GM19463 (cell line): ENCODE data around the gene DSC2.
A peak's percentile ranks its signal among the peaks of the same experiment; 100 is the strongest.

Experiments used
- ATAC-seq: cut with Tn5 transposase; IDR thresholded peaks from one replicate; pipeline ENCODE4 v1.9.1; 2021; ENCODE audit warnings: mild to moderate bottlenecking, moderate library complexity; ENCODE audit not compliant: unreplicated experiment

Gene DSC2

DNA sequence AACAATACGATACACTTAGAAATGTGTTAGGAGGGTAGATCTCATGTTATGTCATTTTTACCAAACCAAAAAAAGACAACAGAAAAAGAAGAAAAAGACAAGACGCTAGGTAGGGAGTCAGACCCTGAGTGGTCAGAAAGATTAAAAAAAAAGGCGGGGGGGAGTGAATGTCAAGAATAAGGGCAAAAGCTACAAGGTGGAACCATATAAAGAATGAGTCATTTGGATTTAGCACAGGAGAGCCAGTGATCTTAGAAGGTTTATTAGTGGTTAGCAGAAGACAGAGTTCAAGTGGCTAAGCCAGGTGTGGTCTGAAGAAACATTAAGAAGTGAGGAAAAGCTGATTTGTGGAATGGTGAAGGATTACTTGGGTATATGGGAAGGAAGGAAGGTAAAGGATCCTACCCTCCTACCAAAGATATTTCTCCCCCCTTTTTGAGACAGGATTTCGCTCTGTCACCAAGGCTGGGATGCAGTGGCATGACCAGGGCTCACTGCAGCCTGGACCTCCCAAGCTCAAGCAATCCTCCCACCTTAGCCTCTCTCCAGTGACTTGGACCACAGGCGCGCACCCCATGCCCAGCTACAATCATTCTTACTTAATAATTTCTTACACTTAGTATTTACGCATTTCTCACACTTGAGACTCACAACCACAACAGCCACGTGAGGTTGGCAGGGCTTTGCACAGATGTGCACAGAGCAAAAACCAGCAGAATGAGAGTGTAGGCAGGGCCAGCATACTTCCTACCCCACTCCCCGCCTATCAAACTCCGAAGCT is 2.6 kb downstream of the DSC2 start:
- no peak for ATAC-seq

DNA sequence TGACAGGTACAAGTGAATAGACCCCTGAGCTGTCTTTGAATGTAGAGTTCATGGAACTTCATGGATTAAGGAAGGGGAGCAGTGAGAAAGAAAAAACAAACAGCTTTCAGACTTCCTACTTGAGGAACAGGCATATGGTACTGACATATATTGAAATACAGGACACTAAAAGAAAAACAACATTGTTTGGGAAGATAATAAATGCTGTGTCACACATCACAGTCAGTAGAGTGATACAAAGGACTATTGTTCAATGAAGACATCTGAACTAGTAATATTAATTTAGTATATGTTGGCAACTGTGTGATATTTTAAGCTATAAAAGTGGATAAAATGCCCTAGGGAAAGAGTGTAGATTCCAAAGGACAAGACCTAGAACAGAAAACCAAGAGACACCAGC is 3.3 kb downstream of the DSC2 start:
- ATAC-seq: no peak

DNA sequence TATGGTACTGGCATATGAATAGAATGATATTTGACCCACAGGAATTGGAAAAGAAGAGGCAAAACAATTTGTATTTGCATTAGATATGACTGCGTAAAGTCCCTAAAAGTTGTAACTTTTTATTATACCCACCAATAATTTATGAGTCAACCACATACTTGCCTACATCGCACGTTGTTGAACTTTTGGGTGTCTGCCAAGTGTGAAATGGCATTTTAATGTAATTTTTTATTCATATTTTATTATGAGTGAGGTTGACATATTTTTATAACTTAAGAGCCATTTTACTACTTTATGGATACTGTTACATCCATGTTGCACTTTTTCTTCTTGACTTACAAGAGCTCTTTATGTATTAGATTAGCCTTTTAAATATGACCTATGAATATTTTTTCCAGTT is 4.6 kb downstream of the DSC2 start:
- ATAC-seq: no peak

DNA sequence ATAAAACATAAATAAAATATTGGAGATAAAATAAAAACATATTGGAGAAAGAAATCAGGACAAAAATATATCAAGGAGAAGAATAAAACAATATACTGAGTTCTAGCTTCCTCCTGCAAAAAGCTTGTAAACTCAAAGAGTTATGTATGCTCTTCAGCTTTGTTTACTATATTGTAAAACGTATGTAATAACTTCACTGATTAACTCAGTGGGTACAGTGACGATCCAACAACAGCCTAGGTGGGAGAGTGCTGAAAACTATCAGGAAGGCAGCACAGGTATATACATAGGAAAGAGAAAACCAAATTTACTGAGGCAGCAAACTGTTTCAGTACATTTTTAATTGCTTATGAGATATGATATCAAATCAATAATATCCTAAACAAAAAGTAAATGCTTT is 8.3 kb downstream of the DSC2 start:
- no peak for ATAC-seq

DNA sequence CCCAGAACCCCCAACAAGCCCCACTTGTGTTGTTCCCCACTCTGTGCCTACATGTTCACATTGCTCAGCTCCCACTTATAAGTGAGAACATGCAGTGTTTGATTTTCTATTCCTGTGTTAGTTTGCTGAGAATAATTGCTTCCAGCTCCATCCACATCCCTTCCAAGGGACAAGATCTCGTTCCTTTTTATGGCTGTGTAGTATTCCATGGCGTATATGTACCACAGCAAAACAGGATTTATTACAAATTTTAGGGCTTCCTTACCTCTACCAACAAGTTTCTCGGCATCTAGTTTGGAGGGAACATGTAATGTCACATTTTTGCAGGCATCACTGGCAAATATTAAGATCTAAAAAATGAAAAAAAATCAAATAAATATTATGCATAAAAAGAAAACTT is 8.9 kb downstream of the DSC2 start:
- ATAC-seq: no peak

DNA sequence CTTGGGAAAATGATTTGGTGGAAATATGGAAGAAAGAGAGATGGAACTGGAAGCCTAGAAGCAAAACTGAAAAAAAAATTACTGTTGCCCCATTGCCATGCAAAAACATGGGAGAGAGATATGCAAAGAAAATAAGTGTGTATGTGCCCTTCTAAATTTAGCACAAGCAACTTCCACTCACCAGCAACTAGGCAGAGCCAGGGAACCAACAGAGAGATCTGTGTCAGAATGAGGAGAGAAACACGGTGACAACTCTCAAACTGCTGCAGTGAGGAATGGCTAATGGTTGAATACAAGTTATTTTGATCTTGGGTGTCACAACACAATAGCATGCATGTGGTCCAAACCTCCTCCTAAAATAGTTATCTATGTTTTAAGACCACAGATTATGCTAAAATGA is 10.9 kb downstream of the DSC2 start:
- ATAC-seq: no peak

DNA sequence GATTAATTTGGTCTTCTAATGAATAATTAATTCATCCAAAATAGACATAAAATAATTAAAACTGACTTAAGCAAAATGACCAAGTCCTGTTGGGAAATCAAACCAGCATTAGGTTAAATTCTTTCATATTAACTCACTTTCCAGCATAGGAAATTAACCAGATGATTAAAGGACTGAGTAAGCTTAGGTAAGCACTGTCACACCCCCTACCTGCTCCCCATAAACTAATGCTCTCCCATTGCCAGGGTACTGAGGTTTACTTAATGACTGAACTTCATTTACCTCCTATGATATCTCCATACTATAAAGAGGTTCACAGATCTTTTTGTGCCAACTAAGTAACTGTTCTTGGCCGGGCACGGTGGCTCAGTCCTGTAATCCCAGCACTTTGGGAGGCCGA is 13.7 kb downstream of the DSC2 start:
- ATAC-seq: no peak

DNA sequence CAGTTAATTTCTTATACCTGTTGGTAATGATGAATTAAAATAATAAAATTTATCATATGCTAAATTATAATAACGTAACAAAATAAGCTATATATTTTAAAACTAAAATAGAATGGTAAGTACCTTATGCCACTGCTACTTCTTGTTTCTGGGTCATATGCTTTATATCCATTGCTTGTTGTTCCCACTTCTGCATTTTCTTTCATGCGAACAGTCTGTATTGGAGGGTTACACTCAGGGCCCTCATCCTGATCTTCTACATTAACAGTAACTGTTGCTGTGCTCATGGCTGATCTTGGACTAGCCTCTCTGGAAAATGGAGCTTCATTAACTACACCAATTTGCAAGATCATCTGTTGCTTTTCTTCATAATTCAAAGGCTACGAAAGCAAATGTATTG is 22.2 kb downstream of the DSC2 start:
- ATAC-seq: no peak

DNA sequence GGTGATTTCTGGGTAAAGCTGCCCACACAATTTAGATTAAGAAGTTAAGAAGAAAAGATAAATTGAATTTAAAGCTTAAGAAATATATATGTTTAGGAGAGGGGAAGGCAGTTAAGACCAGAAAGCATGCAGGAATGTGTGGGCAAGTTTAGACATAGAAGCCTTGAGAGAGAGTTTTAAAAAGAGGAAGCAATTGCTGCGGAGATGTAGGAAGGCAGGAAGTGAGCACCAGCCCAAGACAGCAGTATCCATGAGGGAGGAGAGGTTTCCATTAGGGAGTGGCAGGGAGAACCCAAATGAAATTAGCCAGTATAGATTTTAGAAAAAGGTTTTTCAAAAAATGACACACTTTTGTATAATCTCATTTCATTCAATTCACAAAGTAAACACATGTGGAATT is 24.3 kb downstream of the DSC2 start:
- ATAC-seq: no peak

DNA sequence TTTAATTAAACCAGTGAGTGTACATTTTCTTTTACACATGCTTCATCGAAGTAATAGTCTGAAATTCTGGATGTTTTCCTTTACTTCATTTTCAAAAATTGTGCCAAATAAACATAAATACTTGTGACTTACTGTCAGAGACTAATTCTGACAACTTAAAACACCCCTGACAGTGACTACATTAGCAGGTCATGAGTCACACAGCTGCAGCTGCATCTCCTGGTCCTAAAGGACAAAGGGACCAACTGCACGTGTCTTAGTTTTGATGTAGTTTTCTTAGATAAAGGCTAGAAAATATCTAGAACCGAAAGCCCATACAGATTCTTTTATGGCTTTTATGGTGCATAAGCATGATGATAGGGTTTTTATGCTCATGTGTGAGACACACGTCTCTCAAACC is 30.0 kb downstream of the DSC2 start:
- ATAC-seq: no peak

DNA sequence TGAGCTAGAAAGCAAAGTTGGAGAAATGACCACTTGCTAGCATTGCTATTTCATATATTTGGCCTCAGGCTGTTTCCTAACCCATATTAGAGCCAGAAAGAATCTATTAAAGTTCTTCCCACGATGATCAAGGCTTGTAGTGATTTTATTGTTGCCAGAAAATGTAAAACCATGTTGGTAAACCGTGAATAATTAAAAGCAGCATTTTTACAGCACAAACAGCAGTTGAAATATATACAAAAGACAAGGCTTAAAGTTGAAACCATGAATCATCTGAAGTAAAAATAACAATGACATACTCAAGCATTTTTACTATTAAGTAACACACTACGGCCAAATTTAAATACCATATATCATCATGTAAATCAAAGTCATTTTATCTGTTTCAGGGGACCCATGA is 32.0 kb downstream of the DSC2 start:
- ATAC-seq: no peak

DNA sequence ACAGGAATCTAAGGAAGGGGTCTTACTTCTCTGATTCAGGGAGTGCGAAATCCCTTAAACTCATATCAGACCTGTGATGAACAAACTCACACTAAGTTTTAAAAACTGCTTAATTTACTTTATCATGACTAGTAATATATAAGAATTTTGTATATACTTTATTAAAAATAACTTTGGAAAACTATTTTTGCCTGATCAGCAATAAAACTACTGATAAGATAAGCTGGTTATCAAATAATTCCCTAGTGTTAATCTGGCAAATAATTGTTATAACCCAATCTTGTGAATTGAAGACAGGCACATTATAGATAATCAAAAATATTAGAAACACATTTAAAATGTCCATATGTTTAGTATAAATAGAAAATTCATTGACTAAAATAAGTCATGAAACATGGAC is 36.0 kb downstream of the DSC2 start:
- no peak for ATAC-seq

DNA sequence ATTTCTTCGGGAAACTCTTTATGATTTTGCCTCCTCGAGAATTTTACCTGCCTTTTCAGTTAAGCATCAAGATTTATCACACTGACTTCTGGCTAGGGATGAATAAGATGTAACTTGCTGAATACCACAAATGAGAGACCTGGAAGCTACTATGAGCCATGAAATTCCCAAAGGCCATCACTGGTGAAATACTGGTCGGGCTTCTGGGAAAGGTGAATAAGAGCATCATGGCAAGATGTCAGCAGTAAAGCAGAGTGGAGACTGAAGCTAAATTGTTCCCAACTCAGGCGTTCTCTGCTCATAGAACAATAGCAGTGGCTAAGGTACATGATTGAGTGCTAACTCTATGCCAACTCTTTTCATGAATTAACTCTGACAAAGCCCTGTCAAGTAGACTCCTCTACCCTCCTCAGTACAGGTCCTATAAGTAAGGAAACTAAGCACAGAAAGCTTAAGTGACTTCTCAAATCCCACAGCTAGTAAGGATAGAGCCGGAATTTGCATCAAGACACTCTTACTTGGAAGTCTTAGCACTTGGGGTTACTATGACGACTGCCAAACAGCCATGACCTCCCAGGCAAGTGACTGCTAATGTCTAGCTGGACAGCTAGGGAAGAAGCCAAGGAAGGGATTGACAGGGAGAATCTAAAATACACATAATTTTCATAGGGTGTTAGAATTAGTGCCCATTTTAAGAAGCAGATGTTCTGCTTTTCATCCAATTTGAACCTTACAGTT is 37.0 kb downstream of the DSC2 start:
- no peak for ATAC-seq

DNA sequence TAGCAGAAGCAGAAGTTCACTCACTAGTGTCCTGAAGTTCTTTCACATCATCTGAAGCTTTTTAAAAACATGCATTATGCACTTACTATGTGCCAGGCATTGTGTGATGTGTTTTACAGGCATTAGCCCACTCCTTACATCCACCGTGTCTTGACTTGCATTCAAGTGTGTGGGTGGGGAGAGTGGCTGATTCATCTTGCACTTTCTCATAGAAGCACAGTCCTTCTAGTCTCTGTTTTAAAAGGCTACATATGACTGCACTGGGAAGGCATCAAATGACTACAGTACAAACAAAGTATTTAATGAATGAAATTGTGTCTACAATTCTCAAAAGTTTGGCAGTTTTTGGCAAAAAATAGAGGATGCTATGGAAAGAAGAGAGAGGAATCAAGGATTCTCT is 38.1 kb downstream of the DSC2 start:
- peak; percentile 79 for ATAC-seq

DNA sequence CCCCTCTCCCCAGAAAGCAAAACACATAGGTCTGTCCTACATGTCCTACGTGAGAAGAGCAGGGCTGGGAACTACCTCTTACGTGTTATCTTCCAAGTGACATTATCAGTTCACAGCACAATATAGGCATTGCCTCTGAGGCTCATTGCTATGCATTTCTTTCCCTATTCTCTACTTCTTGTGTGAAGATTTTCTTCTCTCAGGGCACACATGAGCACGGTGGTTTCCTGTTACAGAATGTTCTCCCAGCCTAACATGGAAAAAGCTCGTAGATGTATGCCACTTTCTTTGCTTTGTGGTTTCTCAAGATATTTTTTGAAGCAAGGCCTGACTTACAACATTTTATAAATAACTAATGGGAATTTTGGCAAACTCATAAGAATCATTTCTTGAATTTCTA is 40.3 kb downstream of the DSC2 start:
- peak; percentile 47 for ATAC-seq

DNA sequence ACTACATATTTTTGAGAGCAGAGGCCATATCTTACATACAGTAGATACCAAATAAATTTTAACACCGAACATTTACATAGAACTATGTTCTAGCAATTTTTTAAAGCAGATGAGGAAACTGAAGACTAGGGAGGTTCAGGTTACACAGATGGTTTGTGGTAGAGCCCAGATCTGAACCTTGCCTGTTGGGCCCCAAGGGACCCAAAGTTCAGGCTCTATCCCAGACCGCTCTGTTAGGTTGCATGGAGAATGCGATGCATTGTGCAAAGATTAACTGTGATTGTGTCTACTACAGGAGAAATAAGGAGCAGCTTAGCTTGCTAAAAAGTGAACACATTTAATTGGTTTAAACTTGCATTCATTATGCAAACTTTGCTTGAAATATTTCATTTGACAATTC is 43.3 kb downstream of the DSC2 start:
- ATAC-seq: no peak

DNA sequence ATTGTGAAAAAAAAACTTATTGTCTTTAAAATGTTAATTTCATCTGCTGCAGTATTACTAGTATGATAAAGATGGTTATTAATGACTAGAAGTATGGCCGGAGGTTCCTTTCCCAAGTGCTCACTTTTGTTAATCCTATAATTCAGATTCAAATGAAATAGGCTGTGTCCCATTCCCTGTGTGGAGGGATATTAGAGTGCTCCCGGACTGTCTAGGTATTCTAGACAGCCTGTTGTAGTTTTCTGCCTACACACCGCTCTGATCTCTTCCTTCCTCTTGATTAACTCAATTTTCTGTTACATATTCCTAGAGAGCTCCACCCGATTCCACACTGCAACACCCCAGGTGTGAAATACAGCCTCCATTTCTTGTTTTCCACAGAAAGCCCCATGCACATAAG is 44.3 kb downstream of the DSC2 start:
- no peak for ATAC-seq

DNA sequence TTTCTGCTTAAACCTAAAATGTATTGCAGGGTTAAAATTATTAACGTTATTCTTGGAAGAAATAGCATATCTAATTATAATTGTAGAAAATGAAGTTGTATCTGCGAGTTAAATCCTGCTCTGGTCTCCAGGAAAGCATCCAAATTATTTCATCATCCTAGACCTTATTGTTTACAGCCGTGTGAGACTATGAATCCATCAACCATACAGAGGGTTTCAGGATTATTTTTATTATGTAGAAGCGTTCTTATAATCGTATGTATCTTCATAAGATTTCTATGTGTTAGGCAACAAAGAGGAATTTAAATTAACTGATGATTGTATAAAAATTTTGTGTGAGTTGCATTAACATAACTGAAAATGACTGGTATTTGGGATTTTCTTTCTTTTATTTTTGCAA is 45.2 kb downstream of the DSC2 start:
- no peak for ATAC-seq

DNA sequence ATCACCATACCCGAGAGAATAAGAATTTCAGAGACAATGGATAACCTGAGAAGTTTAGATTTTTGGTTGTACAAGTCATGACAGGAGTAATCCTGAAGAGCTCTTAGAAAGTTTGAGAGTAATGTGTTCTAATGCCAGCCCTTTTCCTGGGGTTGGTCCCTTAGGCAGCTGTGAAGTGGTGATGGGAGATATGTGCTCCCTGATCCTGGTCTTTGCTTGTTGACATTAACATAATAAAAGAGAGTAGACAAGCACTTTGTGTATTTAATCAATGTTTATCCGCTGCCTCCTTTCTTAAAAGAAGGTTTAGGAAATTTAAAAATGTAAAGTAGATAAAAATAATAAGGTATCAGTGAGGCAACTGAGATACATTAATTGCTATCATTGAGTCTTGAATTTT is 45.9 kb downstream of the DSC2 start:
- ATAC-seq: no peak

DNA sequence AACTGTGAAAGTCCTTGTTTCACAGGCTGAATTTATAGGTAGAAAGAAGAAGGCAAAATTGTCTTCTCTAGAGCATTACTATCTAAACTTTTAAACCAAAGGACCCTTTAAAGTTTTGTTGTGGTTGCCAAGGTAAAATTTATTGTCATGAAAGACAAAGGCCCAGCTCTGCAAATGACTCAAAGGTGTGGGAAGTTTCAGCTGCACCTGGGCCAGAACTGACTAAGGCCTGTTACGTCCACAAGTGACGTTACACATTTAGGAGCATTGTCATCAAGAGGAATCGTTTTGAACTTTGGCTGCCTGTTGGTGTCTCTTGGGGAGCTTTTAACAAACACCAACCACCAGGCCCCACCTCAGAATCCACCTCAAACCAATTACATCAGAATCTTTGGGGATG is 51.6 kb downstream of the DSC2 start:
- ATAC-seq: no peak

DNA sequence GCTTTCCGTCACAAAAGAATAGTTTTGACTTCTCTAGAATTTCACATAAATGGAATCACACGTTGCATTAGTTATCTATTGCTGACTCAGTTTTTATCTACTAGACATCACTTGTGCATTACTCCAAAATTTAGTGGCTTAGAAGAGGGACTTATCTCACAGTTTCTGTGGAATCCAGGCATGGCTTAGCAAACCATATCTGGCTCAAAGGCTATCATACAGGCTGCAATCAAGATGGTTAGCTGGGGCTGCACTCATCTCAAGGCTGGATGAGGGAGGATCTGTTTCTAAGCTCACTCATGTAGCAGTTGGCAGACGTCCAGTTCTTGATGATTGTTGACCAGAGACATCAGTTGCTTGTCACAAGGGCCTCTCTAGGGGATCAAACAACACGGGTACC is 53.0 kb downstream of the DSC2 start:
- no peak for ATAC-seq

DNA sequence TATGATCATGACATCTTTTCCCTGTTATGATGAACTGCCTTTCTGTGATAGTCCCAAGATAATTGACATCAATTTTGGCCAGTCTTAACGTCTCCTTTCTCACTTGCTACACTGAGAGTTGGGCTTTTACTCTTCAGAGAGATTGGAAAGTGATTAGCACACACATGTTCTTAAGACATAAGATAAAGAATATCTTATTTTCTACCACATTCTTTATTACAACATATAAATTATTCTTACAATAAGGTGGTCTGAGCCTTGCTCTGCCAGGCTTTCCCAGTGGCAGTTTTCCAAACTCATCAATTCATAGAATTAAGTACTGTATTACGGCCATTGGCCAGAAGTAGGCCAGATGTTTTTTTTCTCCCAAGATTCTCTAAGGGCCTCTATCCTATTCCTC is 54.0 kb downstream of the DSC2 start:
- no peak for ATAC-seq

DNA sequence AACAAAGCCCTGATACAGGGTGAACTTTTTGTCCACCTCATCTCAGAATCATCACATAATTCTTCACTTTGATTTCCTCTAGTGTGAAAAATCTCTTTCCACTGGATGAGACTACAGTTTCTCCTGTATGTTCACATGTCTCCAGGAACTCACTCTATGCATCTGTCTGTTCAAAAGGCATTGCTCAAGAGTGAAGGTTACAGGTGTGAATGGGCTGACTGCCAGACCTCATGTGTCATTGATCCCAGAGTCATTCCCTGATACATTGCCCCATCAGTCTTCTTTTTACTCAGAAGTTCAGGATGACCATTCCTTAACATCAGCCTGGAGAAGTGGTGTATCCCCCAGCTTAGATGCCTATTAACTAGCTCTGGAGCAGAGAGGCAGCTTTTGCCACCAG is 55.3 kb downstream of the DSC2 start:
- no peak for ATAC-seq
